ENCODE results near the gene DIS3L2. TPM values are rescaled to one million over a fixed set of nuclear protein-coding genes. Genes with fewer than 3 reads are reported as not detected.
A peak's percentile ranks its signal among the peaks of the same experiment; 100 is the strongest.
"Not testable (repeated sequence)": the region's sequence is repeated elsewhere in the genome, so short reads cannot be mapped to it uniquely, and the experiment has no call there.

Gene DIS3L2
- total RNA-seq, 1 donor from 2014 or later = 34.3 TPM

- Mint-ChIP-seq H3K9me3 (ENCODE audit: unreplicated experiment) (no peaks in the 10 kb centered on the region), H3K4me3 (ENCODE audit: unreplicated experiment) (no peak overlapping the region), H3K36me3 (ENCODE audit: unreplicated experiment) (no peaks in the 10 kb centered on the region), H3K27ac (ENCODE audit: unreplicated experiment) (no peak overlapping the region), H3K27me3 (ENCODE audit: unreplicated experiment) (no peaks in the 10 kb centered on the region), H3K4me1 (ENCODE audit: unreplicated experiment) (peaks cover 2% of the 10 kb centered on the region)
- no peak for DNase-seq (ENCODE audit: extremely low spot score, unreplicated experiment)
- no peak for TF ChIP-seq CTCF (IDR thresholded peaks at IDR 0.05)
Observed at GRCh38 chr2:232332940-232333259, 371.4 kb downstream of the DIS3L2 start.

- Mint-ChIP-seq H3K4me3 (ENCODE audit: unreplicated experiment) (no peak overlapping the region), H3K27ac (ENCODE audit: unreplicated experiment) (no peak overlapping the region), H3K27me3 (ENCODE audit: unreplicated experiment) (no peaks in the 10 kb centered on the region), H3K9me3 (ENCODE audit: unreplicated experiment) (no peaks in the 10 kb centered on the region), H3K36me3 (ENCODE audit: unreplicated experiment) (no peaks in the 10 kb centered on the region), H3K4me1 (ENCODE audit: unreplicated experiment) (peaks cover 2% of the 10 kb centered on the region)
- TF ChIP-seq CTCF (IDR thresholded peaks at IDR 0.05) = peak; percentile 58
- DNase-seq (ENCODE audit: extremely low spot score, unreplicated experiment) = no peak
Observed at GRCh38 chr2:232333361-232334135, 372.0 kb downstream of the DIS3L2 start.

- not testable (repeated sequence) for H3K4me1 Mint-ChIP-seq (ENCODE audit: unreplicated experiment); H3K4me3 Mint-ChIP-seq (ENCODE audit: unreplicated experiment); H3K27me3 Mint-ChIP-seq (ENCODE audit: unreplicated experiment); H3K27ac Mint-ChIP-seq (ENCODE audit: unreplicated experiment); H3K36me3 Mint-ChIP-seq (ENCODE audit: unreplicated experiment); H3K9me3 Mint-ChIP-seq (ENCODE audit: unreplicated experiment)
- DNase-seq (ENCODE audit: extremely low spot score, unreplicated experiment) = peak; percentile 65
Observed at GRCh38 chr2:232334136-232334884, 372.8 kb downstream of the DIS3L2 start.

GRCh38 chr2:232334885-232335205 is 373.3 kb downstream of the DIS3L2 start:
- not testable (repeated sequence) for H3K27me3 Mint-ChIP-seq (ENCODE audit: unreplicated experiment); H3K4me1 Mint-ChIP-seq (ENCODE audit: unreplicated experiment); H3K9me3 Mint-ChIP-seq (ENCODE audit: unreplicated experiment); H3K36me3 Mint-ChIP-seq (ENCODE audit: unreplicated experiment); H3K4me3 Mint-ChIP-seq (ENCODE audit: unreplicated experiment); H3K27ac Mint-ChIP-seq (ENCODE audit: unreplicated experiment); DNase-seq (ENCODE audit: extremely low spot score, unreplicated experiment)

GRCh38 chr2:232335206-232335858 is 373.8 kb downstream of the DIS3L2 start:
- peak; percentile 76 for DNase-seq (ENCODE audit: extremely low spot score, unreplicated experiment)
- H3K4me1 Mint-ChIP-seq (ENCODE audit: unreplicated experiment); H3K9me3 Mint-ChIP-seq (ENCODE audit: unreplicated experiment); H3K27me3 Mint-ChIP-seq (ENCODE audit: unreplicated experiment); H3K4me3 Mint-ChIP-seq (ENCODE audit: unreplicated experiment); H3K36me3 Mint-ChIP-seq (ENCODE audit: unreplicated experiment); H3K27ac Mint-ChIP-seq (ENCODE audit: unreplicated experiment): not testable (repeated sequence)
- peak; percentile 72 for TF ChIP-seq CTCF (IDR thresholded peaks at IDR 0.05)

- H3K27me3 Mint-ChIP-seq (ENCODE audit: unreplicated experiment) = no peaks in the 10 kb centered on the region
- no peak overlapping the region for H3K27ac Mint-ChIP-seq (ENCODE audit: unreplicated experiment)
- no peaks in the 10 kb centered on the region for H3K36me3 Mint-ChIP-seq (ENCODE audit: unreplicated experiment)
- DNase-seq (ENCODE audit: extremely low spot score, unreplicated experiment) = peak; percentile 81
- TF ChIP-seq CTCF (IDR thresholded peaks at IDR 0.05) = no peak
- H3K4me3 Mint-ChIP-seq (ENCODE audit: unreplicated experiment) = no peak overlapping the region
- H3K4me1 Mint-ChIP-seq (ENCODE audit: unreplicated experiment) = peaks cover 2% of the 10 kb centered on the region
- H3K9me3 Mint-ChIP-seq (ENCODE audit: unreplicated experiment) = no peaks in the 10 kb centered on the region
Observed at GRCh38 chr2:232335859-232336215, 374.3 kb downstream of the DIS3L2 start.
